Measurements from ENCODE around the gene C1GALT1.
A peak's percentile ranks its signal among the peaks of the same experiment; 100 is the strongest.
"Not testable (repeated sequence)": the region's sequence is repeated elsewhere in the genome, so short reads cannot be mapped to it uniquely, and the experiment has no call there.

Gene C1GALT1

DNA sequence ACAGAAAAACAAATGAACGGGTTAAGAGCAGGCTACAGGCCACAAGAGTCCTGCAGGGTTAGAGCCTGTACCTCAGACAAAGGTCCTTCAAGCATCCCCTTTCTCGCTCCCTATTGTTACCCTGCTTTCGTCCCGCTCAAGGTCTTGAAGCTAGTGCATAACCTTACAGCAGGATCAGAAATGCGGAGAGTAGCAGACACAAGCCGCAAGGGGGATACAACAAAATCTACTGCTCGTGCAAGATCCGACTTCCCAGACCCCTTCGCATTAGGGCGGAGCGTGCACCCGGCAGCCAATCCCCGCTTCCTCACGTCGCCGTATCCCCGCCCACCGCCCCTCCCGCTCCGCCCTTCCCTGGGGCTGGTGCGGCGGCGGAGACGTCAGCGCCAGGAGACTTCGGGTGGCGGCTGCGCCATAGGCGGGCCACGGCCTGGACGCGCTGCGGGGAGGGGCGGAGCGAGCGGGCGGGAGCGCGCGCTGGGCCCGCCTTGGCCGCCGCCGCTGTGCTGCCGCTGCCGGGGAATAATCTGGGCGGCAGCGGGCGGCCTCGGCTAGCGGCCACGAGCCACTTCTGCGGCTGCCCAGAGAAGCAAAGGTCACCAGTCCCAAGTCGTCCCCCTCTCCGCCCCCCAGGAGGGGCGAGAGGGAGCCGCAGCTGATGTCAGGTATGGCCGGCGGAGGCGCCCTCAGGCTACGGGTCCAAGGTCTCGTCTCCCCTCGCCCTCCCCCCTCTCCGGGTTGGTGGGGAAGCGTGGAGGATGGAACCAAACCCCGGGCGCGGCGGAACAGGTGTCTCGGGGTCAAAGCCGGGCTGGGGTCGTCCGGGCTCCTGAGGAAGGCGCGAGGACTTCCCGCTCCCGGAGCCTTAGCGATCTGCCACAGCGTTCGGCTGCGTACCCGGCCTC, at the start of gene C1GALT1:
Gene C1GALT1 (plus strand): TSS at position 389 of the 905 bp plus-strand sequence. CDS start 51,776 bp downstream, outside the sequence.
- peak; percentile 96 for DNase-seq

DNA sequence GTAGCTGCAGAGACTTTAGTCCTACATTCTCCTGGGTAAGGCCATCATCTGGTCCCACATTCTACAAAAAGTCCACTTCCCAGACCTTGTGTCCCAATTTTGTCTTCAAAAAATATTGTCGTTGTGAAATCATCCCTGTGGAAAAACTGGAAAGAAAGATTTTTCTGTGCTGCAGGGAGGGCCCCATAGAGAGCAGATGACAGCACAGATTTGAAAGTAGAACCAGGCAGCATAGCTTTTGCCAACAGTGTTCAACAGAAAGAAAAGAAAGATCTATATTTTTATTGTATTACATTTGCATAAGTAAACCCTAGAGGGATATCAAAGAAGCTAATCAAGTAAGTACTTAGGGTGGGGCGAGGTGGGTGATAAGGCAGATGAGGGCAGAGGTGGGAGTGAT, 48.3 kb upstream of the C1GALT1 start:
- DNase-seq: no peak

DNA sequence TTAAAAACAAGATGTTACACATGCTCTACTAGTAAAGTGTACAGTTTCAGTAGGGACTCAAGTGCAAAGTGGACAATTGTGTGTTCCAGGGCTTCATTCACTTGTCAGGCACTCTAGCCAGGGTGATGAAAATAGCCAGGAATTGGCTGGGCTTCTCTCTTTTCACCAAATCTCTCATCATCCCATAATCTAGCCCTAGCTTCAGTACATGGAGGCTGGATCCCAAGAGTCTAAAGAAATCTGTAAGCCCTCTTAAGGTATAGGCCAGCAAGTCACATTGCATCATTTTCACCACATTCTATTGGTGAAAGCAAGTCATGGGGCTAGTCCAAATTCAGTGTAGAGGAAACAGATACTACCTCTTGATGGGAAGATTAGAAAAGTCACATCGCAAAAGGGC, 47.3 kb upstream of the C1GALT1 start:
- no peak for DNase-seq

DNA sequence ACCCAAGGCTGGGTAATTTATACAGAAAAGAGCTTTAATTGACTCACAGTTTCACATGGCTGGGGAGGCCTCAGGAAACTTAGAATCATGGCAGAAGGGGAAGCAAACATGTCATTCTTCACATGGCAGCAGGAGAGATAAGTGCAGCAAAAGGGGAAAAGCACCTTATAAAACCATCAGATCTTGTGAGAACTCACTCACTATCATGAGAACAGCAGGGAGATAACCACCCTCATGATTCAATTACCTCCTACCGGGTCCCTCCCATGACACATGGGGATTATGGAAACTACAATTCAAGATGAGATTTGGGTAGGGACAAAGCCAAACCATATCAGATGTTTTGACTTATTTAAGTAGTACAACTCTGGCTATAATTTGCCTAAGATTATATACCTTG, 46.4 kb upstream of the C1GALT1 start:
- DNase-seq: not testable (repeated sequence)

DNA sequence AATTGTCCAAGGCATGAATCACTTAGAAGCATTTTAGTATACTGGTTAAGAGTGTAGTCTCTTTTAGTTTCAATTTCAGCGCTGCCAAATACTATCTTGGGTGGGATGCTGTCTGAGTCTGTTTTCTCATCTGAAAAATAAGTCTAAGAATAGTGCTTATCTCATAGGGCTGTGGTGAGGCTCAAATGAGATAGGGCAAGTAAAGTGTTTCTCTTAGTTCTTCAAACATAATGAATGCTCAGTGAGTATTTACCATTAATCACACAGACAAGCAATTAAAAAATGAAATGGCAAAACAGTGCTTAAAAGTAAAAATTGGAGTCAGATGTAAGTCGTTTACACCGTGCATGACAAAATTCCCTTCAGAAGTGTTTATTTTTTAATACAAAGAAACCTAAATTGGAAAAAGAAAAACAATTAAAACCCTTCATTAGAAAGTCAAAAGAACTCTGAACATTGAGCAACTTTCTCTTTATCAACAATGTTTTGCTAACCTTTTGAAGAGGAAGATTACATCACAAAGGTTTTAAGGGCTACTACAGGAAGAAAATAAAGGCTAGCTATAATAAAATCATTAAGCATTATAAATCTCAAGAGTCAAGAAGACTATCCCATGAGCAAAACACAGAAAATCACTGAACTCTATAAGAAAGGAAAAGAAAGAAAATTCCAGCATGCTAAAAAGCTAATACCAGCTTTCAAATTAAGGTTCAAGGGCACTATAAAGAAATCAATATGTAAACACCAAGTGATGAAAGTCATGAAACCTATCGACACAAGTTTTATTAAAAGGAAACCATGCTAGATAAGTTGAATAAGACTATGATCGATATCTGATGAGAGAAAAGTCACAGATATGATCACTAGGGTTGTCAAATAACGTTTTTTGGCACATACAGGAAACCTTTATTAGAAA, 45.6 kb upstream of the C1GALT1 start:
- DNase-seq: no peak

DNA sequence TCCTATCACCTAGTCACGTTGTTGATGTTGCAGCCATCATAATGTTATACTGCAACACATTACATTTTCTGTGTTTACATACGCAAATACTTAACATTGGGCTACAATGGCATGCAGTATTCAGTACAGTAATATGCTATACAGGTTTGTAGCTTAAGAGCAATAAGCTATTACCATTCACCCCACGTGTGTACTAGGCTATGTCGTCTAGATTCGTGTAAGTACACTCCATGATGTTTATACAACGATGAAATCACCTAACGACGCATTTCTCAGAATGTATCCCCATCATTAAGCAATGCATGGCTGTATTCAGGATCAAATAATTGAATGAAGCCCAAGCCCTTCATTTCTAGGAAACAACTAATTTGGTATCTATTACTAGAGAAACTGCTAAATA, 43.4 kb upstream of the C1GALT1 start:
- no peak for DNase-seq

DNA sequence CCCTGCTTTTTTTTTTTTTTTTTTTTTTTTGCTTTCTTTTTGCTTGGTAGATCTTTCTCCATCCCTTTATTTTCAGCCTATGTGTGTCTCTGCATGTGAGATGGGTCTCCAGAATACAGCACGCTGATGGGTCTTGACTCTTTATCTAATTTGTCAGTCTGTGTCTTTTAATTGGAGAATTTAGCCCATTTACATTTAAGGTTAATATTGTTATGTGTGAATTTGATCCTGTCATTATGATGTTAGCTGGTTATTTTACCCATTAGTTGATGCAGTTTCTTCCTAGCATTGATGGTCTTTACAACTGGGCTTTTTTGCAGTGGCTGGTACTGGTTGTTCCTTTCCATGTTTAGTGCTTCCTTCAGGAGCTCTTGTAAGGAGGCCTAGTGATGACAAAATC, 38.9 kb upstream of the C1GALT1 start:
- DNase-seq: not testable (repeated sequence)

DNA sequence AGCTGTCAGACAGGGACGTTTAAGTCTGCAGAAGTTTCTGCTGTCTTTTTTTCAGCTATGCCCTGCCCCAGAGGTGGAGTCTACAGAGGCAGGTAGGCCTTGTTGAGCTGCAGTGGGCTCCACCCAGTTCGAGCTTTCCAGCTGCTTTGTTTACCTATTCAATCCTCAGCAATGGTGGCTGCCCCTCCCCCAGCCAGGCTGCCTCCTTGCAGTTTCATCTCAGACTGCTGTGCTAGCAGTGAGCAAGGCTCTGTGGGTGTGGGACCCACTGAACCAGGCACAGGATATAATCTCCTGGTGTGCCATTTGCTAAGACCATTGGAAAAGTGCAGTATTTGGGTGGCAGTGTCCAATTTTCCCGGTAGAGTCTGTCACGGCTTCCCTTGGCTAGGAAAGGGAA, 37.2 kb upstream of the C1GALT1 start:
- not testable (repeated sequence) for DNase-seq

DNA sequence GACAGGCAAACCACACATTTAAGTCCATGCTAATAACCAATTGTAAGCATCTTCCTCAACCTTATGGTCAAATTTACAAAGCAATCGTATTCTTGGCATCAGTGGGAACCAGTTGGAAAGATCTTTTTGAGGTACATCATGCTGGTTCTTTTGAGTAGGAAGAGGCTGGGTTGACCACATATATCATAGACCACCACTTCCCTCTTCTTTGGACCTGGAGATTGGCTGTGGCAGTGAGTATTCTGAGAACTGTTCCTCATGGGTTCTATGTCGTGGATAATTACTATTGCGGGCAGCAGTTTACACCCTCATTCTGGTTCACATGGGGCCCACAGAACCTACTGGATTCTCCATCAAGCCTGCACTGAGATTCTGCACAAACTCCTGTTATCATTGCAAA, 35.5 kb upstream of the C1GALT1 start:
- no peak for DNase-seq

DNA sequence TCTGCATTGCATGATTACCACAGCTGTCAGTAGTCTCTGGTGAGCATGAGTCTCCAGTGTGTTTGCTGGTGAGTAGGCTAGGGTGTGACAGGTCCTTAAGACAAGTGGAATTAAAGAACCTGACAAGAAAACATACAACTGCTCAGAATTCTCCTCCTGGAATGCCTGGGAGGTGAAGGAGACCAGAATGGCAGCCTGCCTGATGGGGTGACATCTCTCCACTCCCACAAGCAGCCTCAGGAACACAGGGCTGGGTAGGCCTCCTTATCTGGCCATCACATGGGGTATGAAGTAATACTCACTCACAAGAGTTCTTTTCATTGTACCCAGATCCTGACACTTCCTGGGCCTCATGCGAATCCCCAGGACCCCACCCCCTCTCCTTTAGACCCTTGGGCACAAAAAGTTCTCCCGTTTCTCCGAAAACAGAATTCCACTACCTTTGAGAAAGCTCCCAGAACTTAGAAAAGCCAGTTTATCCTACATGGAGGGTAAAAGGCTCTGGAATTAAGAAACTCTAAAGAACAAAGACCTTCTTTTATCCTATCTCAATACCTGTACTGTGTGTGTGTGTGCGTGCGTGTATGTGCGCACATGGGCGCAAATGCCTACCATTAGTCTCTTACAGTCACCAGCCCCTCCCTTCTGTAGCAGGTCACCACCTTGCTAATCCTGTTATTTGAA, 33.4 kb upstream of the C1GALT1 start:
- no peak for DNase-seq

DNA sequence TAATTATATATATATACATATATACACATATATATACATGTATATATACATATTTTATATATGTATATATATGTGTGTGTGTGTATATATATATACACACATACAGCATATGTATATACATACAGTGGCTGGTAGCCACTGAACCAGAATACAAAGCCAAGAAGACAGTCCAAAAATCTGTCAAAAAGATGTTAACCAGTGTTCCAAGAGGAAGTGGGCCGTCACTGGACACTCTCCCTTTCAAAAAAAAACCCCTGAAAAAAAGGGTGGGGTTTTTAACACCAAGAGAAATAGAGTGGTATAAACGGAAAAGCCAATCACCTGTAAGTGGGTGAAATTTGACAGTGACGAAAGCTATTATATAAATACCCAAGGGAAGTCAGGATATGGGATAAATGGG, 31.1 kb upstream of the C1GALT1 start:
- DNase-seq: no peak

DNA sequence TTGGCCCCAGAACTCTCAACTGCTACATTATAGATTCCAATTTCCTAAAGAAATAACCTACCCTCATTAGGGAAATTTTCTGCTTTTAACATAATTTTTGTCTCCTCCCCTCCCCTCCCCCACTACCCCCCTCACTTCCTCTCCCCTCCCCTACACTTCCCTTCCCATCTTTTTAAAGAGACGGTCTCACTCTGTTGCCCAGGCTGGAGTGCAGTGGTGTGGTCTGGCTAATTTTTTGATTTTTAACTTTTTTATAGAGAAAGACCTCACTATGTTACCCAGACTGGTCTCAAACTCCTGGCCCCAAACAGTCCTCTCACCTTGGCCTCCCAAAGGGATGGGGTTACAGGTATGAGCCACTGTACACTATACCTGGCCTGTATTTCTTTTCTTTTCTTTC, 30.5 kb upstream of the C1GALT1 start:
- no peak for DNase-seq

DNA sequence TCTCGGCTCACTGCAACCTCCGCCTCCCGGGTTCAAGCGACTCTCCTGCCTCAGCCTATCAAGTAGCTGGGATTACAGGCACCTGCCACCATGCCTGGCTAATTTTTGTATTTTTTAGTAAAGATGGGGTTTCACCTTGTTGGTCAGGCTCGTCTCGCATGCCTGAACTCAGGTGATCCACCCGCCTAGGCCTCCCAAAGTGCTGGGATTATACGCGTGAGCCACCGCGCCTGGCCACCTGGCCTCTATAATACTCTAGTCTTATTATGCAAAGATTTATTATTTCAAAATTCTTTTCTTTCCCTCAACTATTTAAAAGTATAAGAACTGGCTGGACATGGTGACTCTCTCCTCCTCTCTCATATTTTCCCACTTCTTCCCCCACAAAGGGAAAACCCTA, 30.0 kb upstream of the C1GALT1 start:
- no peak for DNase-seq

DNA sequence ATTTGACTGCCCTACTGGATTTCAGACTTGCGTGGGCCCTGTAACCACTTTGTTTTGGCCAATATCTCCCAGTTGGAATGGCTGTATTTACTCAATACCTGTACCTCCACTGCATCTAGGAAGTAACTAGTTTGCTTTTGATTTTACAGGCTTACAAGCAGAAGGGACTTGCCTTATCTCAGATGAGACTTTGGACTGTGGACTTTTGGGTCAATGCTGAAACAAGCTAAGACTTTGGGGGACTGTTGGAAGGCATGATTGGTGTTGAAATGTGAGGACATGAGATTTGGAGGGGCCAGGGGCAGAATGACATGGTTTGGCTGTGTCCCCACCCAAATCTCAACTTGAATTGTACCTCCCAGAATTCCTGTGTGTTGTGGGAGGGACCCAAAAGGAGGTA, 28.0 kb upstream of the C1GALT1 start:
- DNase-seq: not testable (repeated sequence)

DNA sequence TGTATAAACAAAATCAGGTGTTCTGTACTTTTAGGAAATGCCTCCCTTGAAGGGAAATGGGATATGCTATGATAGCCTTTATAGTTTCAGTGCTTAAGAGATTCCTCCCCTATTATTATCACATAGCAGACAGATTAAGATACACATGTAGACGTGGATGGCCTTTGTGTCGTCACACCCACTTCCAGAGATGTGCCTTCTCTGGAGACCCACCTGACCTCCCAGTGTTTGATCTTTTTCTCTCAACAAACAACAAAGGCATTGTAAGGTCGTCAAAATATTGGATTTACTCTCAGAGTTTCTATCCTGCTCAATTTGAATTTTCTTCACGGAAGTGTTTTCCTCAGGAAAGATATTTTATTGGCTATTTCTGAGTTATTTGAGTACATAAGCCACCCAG, 25.7 kb upstream of the C1GALT1 start:
- DNase-seq: no peak

DNA sequence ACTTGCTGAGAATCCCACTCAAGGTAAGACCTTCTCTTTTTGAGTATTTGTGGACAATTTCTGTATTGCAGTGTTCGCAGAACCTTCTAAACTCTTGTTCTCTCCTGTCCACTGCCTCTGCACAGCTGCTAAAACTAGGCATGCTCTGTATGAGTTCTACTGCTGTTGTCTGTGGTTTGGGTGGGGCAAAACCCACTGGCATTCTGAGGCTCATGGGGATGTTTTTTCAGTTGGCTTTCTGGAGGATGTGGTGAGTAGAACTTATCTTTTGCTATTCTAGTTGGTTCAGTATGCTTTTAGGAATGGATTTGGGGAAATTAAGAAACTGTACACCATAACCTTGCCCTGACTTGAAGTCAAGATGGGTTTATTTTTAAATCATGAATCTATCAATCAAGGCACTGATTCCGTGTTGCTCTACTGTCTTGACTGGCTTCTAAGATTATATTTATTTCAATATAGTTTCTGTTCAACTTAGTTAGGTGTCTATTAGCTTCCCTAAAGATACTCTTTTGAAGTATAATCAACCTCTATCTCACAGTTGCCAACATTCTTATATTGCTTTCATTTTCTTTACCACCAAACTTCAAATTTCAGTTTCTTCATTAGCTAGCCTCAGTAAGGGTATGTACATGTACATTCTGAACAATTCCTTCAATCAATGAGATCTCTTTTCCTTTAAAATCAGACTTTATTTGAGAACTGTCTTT, 25.0 kb upstream of the C1GALT1 start:
- no peak for DNase-seq

DNA sequence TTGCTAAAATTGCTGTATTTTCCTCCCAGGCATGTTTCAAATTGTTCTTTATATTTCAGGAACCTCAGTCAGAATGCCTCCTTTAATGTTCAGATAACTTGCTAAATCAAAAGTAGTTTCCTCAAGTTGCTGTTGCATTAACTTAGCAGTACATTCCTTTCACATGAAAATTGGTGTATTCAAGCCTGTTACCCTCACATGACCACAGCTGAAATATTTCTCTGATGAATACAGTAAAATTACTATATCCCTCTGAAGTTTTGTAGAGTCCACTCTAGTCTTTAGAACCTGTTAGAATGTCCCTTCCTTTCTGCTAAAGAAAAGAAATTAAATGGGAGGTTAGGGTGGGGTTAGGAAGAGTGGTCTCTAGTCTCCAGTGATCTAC, 24.5 kb upstream of the C1GALT1 start:
- DNase-seq: no peak

DNA sequence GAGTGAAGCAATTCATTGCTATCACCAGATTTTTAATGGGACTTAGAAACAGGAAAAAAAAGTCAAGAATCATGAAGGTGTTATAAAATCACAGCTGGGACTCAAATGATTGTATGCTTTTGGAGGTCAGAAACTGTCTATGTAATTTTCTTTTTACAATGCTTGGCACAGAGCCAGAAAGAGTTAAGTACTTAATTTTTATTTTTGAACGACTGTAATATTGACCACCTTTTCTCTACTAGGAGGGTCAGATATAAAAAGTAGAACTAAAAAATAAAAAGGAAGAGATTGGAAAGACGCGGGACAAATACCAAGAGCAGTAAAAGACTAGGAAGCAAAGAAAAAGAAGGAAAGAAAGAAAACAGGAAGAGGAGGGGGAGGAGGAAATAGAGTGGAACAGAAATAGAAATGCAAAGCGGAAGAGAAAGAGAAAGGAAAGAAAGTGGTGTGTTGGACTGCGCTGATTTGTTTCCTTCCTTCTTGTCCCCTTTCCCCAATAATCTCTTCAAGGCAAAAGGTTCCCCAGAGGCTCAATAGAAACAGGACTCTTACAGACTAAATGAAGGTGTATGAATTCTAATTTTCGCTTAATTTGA, 23.2 kb upstream of the C1GALT1 start:
- no peak for DNase-seq

DNA sequence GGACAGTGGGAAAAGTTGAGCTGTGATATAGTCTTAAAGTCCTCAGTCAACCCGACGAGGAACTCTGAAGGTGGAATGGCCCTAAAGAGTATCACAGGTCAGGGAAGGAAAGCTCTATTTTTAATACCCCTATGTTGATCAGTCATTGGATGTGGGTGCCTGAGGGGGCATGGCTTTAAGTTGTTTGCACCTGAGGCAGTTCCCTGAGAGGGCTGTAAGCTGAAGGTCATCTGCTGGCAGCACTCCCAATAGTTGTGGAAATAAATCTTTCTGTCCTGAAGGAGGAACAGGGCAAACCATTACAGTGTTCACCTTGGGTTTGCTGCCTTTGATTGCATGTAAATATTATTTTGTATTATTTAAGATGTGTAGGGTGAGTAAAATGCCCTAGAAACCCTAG, 17.8 kb upstream of the C1GALT1 start:
- DNase-seq: no peak

DNA sequence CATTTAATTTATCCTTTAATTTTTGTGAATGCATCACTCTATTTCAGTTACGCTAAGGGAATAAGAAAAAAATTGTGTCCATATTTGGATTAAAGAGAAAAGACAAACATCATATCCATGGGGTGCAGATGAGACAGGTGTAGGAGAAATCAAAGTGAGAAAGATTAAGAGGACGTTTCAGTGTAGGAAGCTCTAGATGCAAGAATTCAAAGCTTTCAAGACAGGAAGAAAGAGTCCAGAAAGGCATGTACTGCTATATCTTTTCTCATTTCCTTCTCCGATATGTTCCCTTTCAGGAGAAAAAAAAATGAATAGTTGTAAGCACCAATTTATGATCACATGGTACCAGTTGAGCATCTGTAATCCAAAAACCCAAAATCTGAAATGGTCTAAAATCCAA, 17.0 kb upstream of the C1GALT1 start:
- DNase-seq: no peak

DNA sequence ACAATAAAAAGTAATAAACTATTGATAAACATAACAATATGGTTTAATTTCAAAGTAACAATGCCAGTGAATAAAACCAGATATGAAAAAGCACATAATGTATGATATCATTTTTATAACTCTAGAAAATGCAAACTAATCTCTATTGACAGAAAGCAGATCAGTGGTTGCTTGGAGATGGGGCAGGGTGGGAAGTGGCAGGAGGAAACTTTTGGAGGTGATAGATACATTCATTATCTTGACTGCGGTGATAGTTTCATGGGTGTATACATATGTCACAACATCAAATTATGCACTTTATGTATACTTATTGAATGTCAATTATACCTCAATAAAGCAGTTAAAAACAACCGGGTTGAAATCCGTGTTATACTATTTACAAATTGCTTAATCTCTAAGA, 16.0 kb upstream of the C1GALT1 start:
- DNase-seq: no peak

DNA sequence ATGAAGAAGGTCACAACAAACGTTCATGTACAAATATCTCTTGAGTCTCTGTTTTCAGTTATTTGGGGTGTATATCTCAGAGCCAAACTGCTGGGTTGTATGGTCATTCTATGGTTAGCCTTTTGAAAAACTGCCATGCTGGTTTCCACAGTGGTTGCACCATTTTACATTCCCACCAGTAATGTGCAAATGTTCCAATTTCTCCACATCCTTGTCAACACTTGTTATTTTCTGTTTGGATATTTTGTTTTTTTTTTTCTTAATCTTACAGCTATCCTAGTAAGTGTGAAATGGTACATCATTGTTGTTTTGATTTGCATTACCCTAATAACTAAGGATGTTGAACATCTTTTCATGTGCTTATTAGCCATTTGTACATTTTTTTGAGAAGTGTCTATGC, 13.0 kb upstream of the C1GALT1 start:
- no peak for DNase-seq
